Lower leg skin (tissue), 3 donors: ENCODE results near the gene HOXC12.

Source experiments
- CTCF ChIP-seq, 3 donors: fragments of 450-650 bp; IDR thresholded peaks; one replicate each; pipeline ENCODE4 v1.5.1; 2016; ENCODE audit warnings: antibody characterized with exemption in 3 of 3, mild to moderate bottlenecking in 3 of 3, moderate library complexity in 2 of 3
- POLR2A ChIP-seq, 2 donors: fragments of 450-650 bp; IDR thresholded peaks; one replicate each; pipeline ENCODE4 v1.6.1; 2016 to 2017; ENCODE audit warnings: antibody characterized with exemption in 2 of 2, mild to moderate bottlenecking in 1 of 2, moderate library complexity in 1 of 2

GRCh38 chr12:53956251-53956887, 1.7 kb downstream of the HOXC12 start:
- no peak for TF ChIP-seq CTCF (IDR thresholded peaks at IDR 0.05)
- no peak for TF ChIP-seq POLR2A (IDR thresholded peaks at IDR 0.05)
